Uterus (tissue), 4 donors: ENCODE measurements around the gene RAPGEF5. TPM values are rescaled to one million over a fixed set of nuclear protein-coding genes. Genes with fewer than 3 reads are reported as not detected.
A peak's percentile ranks its signal among the peaks of the same experiment; 100 is the strongest.
"Not testable (repeated sequence)": the region's sequence is repeated elsewhere in the genome, so short reads cannot be mapped to it uniquely, and the experiment has no call there.

ENCODE experiments used
- DNase-seq, 2 donors: peaks; one replicate each; pipeline ENCODE4 v3.0.0-alpha.2; 2019 to 2020
- H3K27ac ChIP-seq, 2 donors: fragments of 200-600 bp; sonication (generic); 1 replicate in 1 of 2; 2 replicates in 1 of 2; pipeline ENCODE4 v1.5.1; 2016 to 2018
- H3K27me3 ChIP-seq, 2 donors: fragments of 200-600 bp; sonication (generic); one replicate each; pipeline ENCODE4 v1.5.1; 2018 to 2019; ENCODE audit warnings: control low read depth in 1 of 2
- H3K36me3 ChIP-seq, 2 donors: fragments of 200-600 bp; sonication (generic); one replicate each; pipeline ENCODE4 v1.5.1; 2019; ENCODE audit warnings: control low read depth in 1 of 2
- H3K4me1 ChIP-seq, 2 donors: fragments of 200-600 bp; sonication (generic); one replicate each; pipeline ENCODE4 v1.5.1; 2018 to 2019; ENCODE audit warnings: control low read depth in 1 of 2
- H3K4me3 ChIP-seq, 2 donors: fragments of 200-600 bp; sonication (generic); 1 replicate in 1 of 2; 2 replicates in 1 of 2; pipeline ENCODE4 v1.5.1; 2018 to 2019; ENCODE audit warnings: mild to moderate bottlenecking in 1 of 2
- H3K9me3 ChIP-seq, 2 donors: fragments of 200-600 bp; sonication (generic); one replicate each; pipeline ENCODE4 v1.5.1; 2019; ENCODE audit warnings: control low read depth in 1 of 2
- POLR2A ChIP-seq, 2 donors: fragments of 450-650 bp; IDR thresholded peaks; one replicate each; pipeline ENCODE4 v1.6.1; 2016; ENCODE audit warnings: antibody characterized with exemption in 2 of 2, mild to moderate bottlenecking in 1 of 2, moderate library complexity in 1 of 2
- intact Hi-C: fragments of 100-400 bp; cut with DNase I; formaldehyde crosslinking; loops from one replicate; pipeline ENCODE4 v1.15.1; 2023; ENCODE audit warnings: low total_unique reads
- small RNA-seq: library from RNA; depleted of rRNA; stranded (forward); fragments of <200 nt; gene quantifications from one replicate; pipeline ENCODE3, GENCODE V24; 2016
- total RNA-seq, 4 donors: library from RNA; depleted of rRNA in 3 of 4; stranded (reverse); fragments of >200 nt in 3 of 4; gene quantifications; one replicate each; pipeline versions ENCODE4 v1.1.0 to v1.2.4, GENCODE V29; 2014 to 2023
- TF ChIP-seq, protein P1 (sequence below), 4 experiments: fragments of 200-600 bp in 2 of 4; fragments of 450-650 bp in 2 of 4; sonication (generic) in 2 of 4; IDR thresholded peaks; one replicate each; pipeline ENCODE4 v1.5.1; 2016 to 2019; ENCODE audit warnings: antibody characterized with exemption in 4 of 4, mild to moderate bottlenecking in 2 of 4, moderate library complexity in 1 of 4
- donor health status: DM: yes; HTN: yes; CAD: no.

The RAPGEF5 gene
- total RNA-seq, 4 donors from 2014 or later, result 44.7 to 124 (median 55.1) TPM

DNA sequence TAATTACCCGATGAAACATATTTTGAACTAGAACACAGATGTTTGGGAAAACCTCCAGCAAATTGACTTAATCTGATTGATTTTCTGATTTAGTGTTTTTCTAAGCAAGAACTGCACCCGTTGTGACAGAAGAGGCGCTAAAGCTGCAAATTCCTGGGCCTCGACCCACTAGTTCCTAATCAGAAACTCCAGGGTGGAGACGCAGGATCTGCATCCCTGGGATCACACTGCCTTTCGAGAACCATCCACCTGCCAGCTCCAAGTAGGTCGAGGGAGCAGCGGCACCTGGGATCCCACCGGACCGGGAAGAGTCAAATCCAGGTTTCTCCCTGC, 274.4 kb downstream of the RAPGEF5 start:
- Histone ChIP-seq H3K27ac (peak overlapping the region; percentile 80 to 83), H3K9me3 (no peaks in the 10 kb centered on the region), H3K27me3 (no peaks in the 10 kb centered on the region), H3K4me1 (no peaks in the 10 kb centered on the region), H3K36me3 (no peaks in the 10 kb centered on the region), H3K4me3 (peak overlapping the region; percentile 45 to 58)
- intact Hi-C loops, result no loop called here
- TF ChIP-seq POLR2A (IDR thresholded peaks at IDR 0.05), result no peak
- TF ChIP-seq, protein P1, sequence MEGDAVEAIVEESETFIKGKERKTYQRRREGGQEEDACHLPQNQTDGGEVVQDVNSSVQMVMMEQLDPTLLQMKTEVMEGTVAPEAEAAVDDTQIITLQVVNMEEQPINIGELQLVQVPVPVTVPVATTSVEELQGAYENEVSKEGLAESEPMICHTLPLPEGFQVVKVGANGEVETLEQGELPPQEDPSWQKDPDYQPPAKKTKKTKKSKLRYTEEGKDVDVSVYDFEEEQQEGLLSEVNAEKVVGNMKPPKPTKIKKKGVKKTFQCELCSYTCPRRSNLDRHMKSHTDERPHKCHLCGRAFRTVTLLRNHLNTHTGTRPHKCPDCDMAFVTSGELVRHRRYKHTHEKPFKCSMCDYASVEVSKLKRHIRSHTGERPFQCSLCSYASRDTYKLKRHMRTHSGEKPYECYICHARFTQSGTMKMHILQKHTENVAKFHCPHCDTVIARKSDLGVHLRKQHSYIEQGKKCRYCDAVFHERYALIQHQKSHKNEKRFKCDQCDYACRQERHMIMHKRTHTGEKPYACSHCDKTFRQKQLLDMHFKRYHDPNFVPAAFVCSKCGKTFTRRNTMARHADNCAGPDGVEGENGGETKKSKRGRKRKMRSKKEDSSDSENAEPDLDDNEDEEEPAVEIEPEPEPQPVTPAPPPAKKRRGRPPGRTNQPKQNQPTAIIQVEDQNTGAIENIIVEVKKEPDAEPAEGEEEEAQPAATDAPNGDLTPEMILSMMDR (IDR thresholded peaks at IDR 0.05), result no peak
- no peak for DNase-seq

DNA sequence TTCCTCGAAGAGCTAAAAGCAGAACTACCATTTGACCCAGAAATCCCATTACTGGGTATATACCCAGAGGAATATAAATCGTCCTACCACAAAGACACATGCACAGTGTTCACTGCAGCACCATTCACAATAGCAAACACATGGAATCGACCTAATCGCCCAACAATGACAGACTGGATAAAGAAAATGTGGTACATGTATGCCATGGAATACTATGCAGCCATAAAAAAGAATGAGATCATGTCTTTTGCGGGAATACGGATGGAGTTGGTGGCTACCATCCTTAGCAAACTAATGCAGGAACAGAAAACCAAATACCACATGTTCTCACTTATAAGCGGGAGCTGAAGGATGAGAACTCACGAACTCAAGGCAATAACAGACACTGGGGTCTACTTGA, 276.7 kb downstream of the RAPGEF5 start:
- H3K4me1 ChIP-seq, H3K27ac ChIP-seq, H3K27me3 ChIP-seq, H3K4me3 ChIP-seq, intact Hi-C loops, H3K9me3 ChIP-seq, DNase-seq, H3K36me3 ChIP-seq: not testable (repeated sequence)

DNA sequence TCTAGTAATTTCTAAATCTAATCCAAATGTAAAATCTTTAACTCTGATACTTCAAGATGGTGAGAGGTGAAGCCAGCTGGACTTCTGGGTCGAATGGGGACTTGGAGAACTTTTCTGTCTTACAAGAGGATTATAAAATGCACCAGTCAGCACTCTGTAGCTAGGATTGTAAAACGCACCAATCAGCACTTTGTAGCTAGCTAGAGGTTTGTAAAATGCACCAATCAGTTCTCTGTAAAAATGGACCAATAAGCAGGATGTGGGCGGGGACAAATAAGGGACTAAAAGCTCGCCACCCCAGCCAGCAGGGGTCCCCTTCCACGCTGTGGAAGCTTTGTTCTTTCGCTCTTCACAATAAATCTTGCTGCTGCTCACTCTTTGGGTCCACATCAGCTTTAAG, 278.1 kb downstream of the RAPGEF5 start:
- H3K4me1 ChIP-seq, DNase-seq, H3K27ac ChIP-seq, H3K9me3 ChIP-seq, H3K27me3 ChIP-seq, intact Hi-C loops, H3K36me3 ChIP-seq, H3K4me3 ChIP-seq: not testable (repeated sequence)

DNA sequence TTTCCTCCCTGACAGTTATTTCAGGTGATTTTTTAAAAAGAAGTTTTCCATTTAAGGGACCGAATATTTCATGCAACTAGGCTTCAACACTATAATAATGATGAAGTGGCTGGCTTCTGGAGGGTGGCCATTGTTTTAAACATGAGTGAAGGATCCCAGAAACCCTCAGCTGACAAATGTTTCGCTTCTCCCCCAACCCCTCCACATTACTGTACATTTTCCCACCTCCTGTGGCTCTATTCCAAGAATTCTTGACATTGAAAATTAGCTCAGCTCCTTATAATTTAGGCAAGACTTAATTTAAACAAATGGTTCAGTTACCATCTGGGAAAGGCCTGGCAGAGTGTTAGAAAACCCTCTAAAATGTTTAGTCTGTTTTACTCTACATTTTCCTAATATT, 281.4 kb downstream of the RAPGEF5 start:
- Histone ChIP-seq H3K4me3 (no peak overlapping the region), H3K27ac (no peak overlapping the region), H3K27me3 (no peaks in the 10 kb centered on the region), H3K9me3 (no peaks in the 10 kb centered on the region), H3K36me3 (no peaks in the 10 kb centered on the region), H3K4me1 (no peaks in the 10 kb centered on the region)
- no peak for TF ChIP-seq POLR2A (IDR thresholded peaks at IDR 0.05)
- TF ChIP-seq, protein P1 (IDR thresholded peaks at IDR 0.05), result no peak
- intact Hi-C loops, result no loop called here
- DNase-seq, result no peak

DNA sequence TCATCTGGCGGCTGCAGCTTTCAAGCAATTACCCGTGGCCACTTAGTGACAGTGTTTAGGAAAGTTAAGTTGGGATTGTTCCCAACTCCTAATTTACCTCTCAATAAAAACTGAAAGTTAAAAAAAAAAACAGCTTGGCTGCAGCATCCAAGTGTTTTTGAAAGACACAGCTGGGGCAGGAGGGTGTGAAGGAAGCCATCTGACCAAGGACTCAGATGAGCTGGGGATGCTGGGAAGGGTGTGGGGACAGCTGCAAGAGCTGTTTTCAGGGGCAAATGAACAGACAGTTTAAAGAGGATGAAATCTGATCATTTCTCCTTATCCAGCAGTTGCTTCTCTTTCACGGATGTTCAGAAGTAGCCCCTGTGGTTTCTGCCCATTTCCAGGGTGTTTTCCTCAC, 282.1 kb downstream of the RAPGEF5 start:
- Histone ChIP-seq H3K36me3 (no peaks in the 10 kb centered on the region), H3K4me3 (no peak overlapping the region), H3K9me3 (no peaks in the 10 kb centered on the region), H3K27ac (no peak overlapping the region), H3K4me1 (no peaks in the 10 kb centered on the region), H3K27me3 (no peaks in the 10 kb centered on the region)
- intact Hi-C loops, result no loop called here
- DNase-seq, result no peak
- TF ChIP-seq POLR2A (IDR thresholded peaks at IDR 0.05), result no peak
- TF ChIP-seq, protein P1 (IDR thresholded peaks at IDR 0.05), result no peak

Small RNA genes lying within 50 kb of the gene (small RNA-seq; reads per million reads assigned to genes)
- gene RNA5SP227, result not detected

Other genes with a start within 250 kb of the RAPGEF5 start
- gene STEAP1B, start 143.0 kb upstream of the RAPGEF5 start, total RNA-seq, result 1 to 10 TPM in 2 of 4 donors, not detected in 2; 1.2 to 3.5 TPM